ENCODE results near the gene ZZZ3.

The ZZZ3 gene

DNA sequence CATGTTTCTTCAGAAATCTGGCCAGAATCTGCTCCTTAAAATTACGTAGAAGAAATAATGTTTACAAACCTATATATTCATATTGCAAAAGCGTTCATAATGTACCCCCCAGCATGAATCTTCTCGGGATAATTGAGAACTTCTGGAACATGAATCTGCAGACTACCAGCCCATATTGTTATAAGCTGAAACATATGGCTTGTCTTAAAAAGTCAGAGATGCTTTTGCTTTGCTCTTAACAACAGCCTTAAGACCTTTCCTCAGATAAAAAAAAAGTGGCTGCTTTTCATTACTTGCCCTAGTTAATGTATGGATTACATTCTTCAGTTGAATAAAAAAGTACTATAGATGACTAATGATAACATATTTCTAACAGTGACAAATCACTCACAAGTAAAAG is 15.0 kb upstream of the ZZZ3 start:
- H3K9me3 ChIP-seq (ENCODE audit: insufficient read depth, low read length): no peaks in the 10 kb centered on the region
- no peaks in the 10 kb centered on the region for H3K36me3 ChIP-seq (replicated peaks; ENCODE audit: low read depth, low read length)
- no peaks in the 10 kb centered on the region for H3K4me1 ChIP-seq (ENCODE audit: low read length)
- TF ChIP-seq EZH2phosphoT487 (IDR thresholded peaks at IDR 0.05; ENCODE audit: low read depth): no peak
- TF ChIP-seq, protein P1, sequence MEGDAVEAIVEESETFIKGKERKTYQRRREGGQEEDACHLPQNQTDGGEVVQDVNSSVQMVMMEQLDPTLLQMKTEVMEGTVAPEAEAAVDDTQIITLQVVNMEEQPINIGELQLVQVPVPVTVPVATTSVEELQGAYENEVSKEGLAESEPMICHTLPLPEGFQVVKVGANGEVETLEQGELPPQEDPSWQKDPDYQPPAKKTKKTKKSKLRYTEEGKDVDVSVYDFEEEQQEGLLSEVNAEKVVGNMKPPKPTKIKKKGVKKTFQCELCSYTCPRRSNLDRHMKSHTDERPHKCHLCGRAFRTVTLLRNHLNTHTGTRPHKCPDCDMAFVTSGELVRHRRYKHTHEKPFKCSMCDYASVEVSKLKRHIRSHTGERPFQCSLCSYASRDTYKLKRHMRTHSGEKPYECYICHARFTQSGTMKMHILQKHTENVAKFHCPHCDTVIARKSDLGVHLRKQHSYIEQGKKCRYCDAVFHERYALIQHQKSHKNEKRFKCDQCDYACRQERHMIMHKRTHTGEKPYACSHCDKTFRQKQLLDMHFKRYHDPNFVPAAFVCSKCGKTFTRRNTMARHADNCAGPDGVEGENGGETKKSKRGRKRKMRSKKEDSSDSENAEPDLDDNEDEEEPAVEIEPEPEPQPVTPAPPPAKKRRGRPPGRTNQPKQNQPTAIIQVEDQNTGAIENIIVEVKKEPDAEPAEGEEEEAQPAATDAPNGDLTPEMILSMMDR (IDR thresholded peaks at IDR 0.05; ENCODE audit: low read depth, low read length): no peak
- no peak overlapping the region for H3K27ac ChIP-seq (ENCODE audit: low read length)
- H2AFZ ChIP-seq (ENCODE audit: low read depth, low read length): no peak overlapping the region
- no peak overlapping the region for H3K9ac ChIP-seq (ENCODE audit: low read length)
- H3K79me2 ChIP-seq (ENCODE audit: low read length): no peaks in the 10 kb centered on the region
- no peaks in the 10 kb centered on the region for H4K20me1 ChIP-seq (ENCODE audit: insufficient read depth, low read length)
- H3K4me2 ChIP-seq (ENCODE audit: low read length): no peak overlapping the region
- no peaks in the 10 kb centered on the region for H3K27me3 ChIP-seq (ENCODE audit: low read depth, low read length)
- no peak overlapping the region for H3K4me3 ChIP-seq (ENCODE audit: low read length)

DNA sequence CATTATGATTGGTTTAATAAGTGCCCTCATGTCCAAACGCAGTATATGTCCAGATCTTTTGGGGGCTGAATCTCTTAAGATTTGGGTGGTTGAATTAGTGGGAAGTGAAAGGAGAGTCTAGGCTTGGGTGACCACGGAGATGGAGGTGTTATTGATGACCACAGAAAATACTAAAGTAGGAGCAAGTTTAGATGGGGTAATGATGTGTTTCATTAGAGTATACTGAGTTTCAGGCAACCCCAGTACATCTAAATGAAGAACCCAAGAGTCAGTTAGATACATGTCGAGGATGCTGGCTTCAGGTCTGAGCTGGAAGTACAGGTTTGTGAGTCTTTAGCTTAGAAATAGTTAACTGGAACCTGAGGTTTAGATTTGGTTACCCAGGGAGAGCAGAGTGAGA is 6.5 kb upstream of the ZZZ3 start:
- Histone ChIP-seq H3K9me3 (ENCODE audit: insufficient read depth, low read length) (no peaks in the 10 kb centered on the region), H3K4me3 (ENCODE audit: low read length) (no peak overlapping the region), H3K4me2 (ENCODE audit: low read length) (no peak overlapping the region), H3K27ac (ENCODE audit: low read length) (no peak overlapping the region), H2AFZ (ENCODE audit: low read depth, low read length) (no peak overlapping the region), H4K20me1 (ENCODE audit: insufficient read depth, low read length) (no peaks in the 10 kb centered on the region), H3K79me2 (ENCODE audit: low read length) (peaks cover 4% of the 10 kb centered on the region; the same call in 1 of the 2 replicates), H3K4me1 (ENCODE audit: low read length) (peaks cover 6% of the 10 kb centered on the region), H3K9ac (ENCODE audit: low read length) (no peak overlapping the region), H3K27me3 (ENCODE audit: low read depth, low read length) (no peaks in the 10 kb centered on the region), H3K36me3 (replicated peaks; ENCODE audit: low read depth, low read length) (no peaks in the 10 kb centered on the region)
- TF ChIP-seq, protein P1 (IDR thresholded peaks at IDR 0.05; ENCODE audit: low read depth, low read length): no peak
- no peak for TF ChIP-seq EZH2phosphoT487 (IDR thresholded peaks at IDR 0.05; ENCODE audit: low read depth)

DNA sequence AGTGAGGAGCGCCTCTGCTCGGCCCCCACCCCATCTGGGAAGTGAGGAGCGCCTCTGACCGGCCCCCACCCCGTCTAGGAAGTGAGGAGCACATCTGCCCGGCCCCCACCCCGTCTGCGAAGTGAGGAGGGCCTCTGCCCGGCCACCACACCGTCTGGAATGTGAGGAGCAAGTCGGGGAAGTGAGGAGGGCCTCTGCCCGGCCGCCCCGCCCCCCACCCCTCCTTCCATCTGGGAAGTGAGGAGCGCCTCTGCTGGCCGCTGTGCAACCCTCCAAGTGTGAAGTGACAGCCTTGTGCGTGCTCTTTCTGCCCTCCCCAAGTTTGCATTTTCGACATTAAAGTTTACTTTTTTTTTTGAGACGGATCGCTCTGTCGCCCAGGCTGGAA is 5.1 kb upstream of the ZZZ3 start:
- H3K27ac ChIP-seq (ENCODE audit: low read length): no peak overlapping the region

DNA sequence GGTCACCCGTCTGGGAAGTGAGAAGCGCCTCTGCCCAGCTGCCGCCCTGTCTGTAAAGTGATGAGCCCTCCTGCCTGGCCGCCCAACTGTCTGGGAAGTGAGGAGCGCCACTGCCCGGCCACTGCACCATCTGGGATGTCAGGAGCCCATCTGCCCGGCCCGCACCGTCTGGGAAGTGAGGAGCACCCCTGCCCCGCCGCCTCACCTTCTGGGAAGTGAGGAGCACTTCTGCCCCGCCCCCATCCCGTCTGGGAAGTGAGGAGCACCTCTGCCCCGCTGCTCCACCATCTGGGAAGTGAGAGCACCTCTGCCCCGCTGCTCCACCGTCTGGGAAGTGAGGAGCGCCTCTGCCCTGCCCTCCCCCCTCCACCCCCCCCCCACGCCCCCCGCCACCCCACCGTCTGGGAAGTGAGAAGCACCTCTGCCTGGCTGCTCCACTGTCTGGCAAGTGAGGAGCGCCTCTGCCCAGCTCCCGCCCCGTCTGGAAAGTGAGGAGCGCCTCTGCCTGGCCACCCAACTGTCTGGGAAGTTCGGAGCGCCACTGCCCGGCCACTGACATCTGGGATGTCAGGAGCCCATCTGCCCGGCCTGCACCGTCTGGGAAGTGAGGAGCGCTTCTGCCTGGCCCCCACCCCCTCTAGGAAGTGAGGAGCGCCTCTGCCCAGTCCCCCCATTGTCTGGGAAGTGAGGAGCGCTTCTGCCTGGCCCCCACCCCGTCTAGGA is 4.5 kb upstream of the ZZZ3 start:
- Histone ChIP-seq H3K27ac (ENCODE audit: low read length) (no peak overlapping the region), H3K4me1 (ENCODE audit: low read length) (peaks cover 7% of the 10 kb centered on the region), H3K9me3 (ENCODE audit: insufficient read depth, low read length) (no peaks in the 10 kb centered on the region), H3K4me2 (ENCODE audit: low read length) (no peak overlapping the region), H3K27me3 (ENCODE audit: low read depth, low read length) (no peaks in the 10 kb centered on the region), H3K36me3 (replicated peaks; ENCODE audit: low read depth, low read length) (no peaks in the 10 kb centered on the region), H3K4me3 (ENCODE audit: low read length) (no peak overlapping the region), H3K79me2 (ENCODE audit: low read length) (peaks cover 11% of the 10 kb centered on the region), H3K9ac (ENCODE audit: low read length) (no peak overlapping the region), H4K20me1 (ENCODE audit: insufficient read depth, low read length) (no peaks in the 10 kb centered on the region), H2AFZ (ENCODE audit: low read depth, low read length) (no peak overlapping the region)
- TF ChIP-seq EZH2phosphoT487 (IDR thresholded peaks at IDR 0.05; ENCODE audit: low read depth): no peak
- TF ChIP-seq, protein P1 (IDR thresholded peaks at IDR 0.05; ENCODE audit: low read depth, low read length): no peak

More for the DNA sequence above, 5.1 kb upstream of the ZZZ3 start:
- Histone ChIP-seq H3K9ac (ENCODE audit: low read length) (no peak overlapping the region), H4K20me1 (ENCODE audit: insufficient read depth, low read length) (no peaks in the 10 kb centered on the region), H3K36me3 (replicated peaks; ENCODE audit: low read depth, low read length) (no peaks in the 10 kb centered on the region), H3K4me2 (ENCODE audit: low read length) (no peak overlapping the region), H3K9me3 (ENCODE audit: insufficient read depth, low read length) (no peaks in the 10 kb centered on the region), H3K27me3 (ENCODE audit: low read depth, low read length) (no peaks in the 10 kb centered on the region), H3K79me2 (ENCODE audit: low read length) (peaks cover 6% of the 10 kb centered on the region), H3K4me3 (ENCODE audit: low read length) (no peak overlapping the region), H2AFZ (ENCODE audit: low read depth, low read length) (no peak overlapping the region), H3K4me1 (ENCODE audit: low read length) (peaks cover 7% of the 10 kb centered on the region)
- TF ChIP-seq, protein P1 (IDR thresholded peaks at IDR 0.05; ENCODE audit: low read depth, low read length): no peak
- TF ChIP-seq EZH2phosphoT487 (IDR thresholded peaks at IDR 0.05; ENCODE audit: low read depth): no peak
